AG09319 (cell line): Measurements from ENCODE around the gene SLAMF7.
"Not testable (repeated sequence)": the region's sequence is repeated elsewhere in the genome, so short reads cannot be mapped to it uniquely, and the experiment has no call there.

Experiments used
- DNase-seq: peaks from one replicate; pipeline ENCODE4 v3.0.0-alpha.2; 2010; ENCODE audit warnings: low read depth; ENCODE audit errors: extremely low read depth
- CTCF ChIP-seq: IDR thresholded peaks from 2 replicates; pipeline ENCODE4 v1.5.1; 2011; ENCODE audit warnings: low read depth, mild to moderate bottlenecking, inconsistent platforms, low read length, moderate library complexity

SLAMF7 gene

GRCh38 chr1:160713161-160713560 lies 25.9 kb upstream of the SLAMF7 start:
- TF ChIP-seq CTCF, result no peak
- DNase-seq, result no peak

- DNase-seq, result not testable (repeated sequence)
Observed at GRCh38 chr1:160714034-160714648, 24.9 kb upstream of the SLAMF7 start.

- DNase-seq, result no peak
- no peak for TF ChIP-seq CTCF
Observed at GRCh38 chr1:160716013-160716412, 23.0 kb upstream of the SLAMF7 start.

GRCh38 chr1:160717306-160717705 lies 21.7 kb upstream of the SLAMF7 start:
- no peak for TF ChIP-seq CTCF
- no peak for DNase-seq

GRCh38 chr1:160718210-160718609 lies 20.8 kb upstream of the SLAMF7 start:
- no peak for TF ChIP-seq CTCF

GRCh38 chr1:160720356-160721085 lies 18.5 kb upstream of the SLAMF7 start:
- no peak for TF ChIP-seq CTCF
- no peak for DNase-seq

More at GRCh38 chr1:160718210-160718609, 20.8 kb upstream of the SLAMF7 start:
- no peak for DNase-seq

GRCh38 chr1:160721473-160721872 lies 17.6 kb upstream of the SLAMF7 start:
- no peak for DNase-seq
- TF ChIP-seq CTCF, result no peak

GRCh38 chr1:160722726-160723125 lies 16.3 kb upstream of the SLAMF7 start:
- no peak for DNase-seq
- TF ChIP-seq CTCF, result no peak
